Activated B cell treated with CpG ODN at 0.5 μM for 24 hours (primary cell): ENCODE results near the gene RPS6KA2. TPM values are rescaled to one million over a fixed set of nuclear protein-coding genes. Genes with fewer than 3 reads are reported as not detected.

ENCODE experiments used
- ATAC-seq: fragments of 200-7000 bp; cut with Tn5 transposase; one replicate; pipeline ENCODE4 v1.10.0; 2021; ENCODE audit warnings: low read depth, mild to moderate bottlenecking, moderate library complexity
- CTCF ChIA-PET: fragments of 350-600 bp; sonication (Branson Sonifier 250); formaldehyde crosslinking; loops from one replicate; lab custom pipeline; 2021; ENCODE audit warnings: antibody characterized with exemption; lab: Charles Lee
- POLR2A ChIA-PET: fragments of 350-600 bp; sonication (Branson Sonifier 250); formaldehyde crosslinking; loops from one replicate; lab custom pipeline; 2021; ENCODE audit warnings: antibody characterized with exemption; lab: Charles Lee
- DNase-seq: peaks from one replicate; pipeline ENCODE4 v3.0.0; 2022
- H3K27ac Mint-ChIP-seq: one replicate; pipeline ENCODE4 v1.8.0; 2020; ENCODE audit warnings: mixed read lengths
- H3K27me3 Mint-ChIP-seq: one replicate; pipeline ENCODE4 v1.8.0; 2021; ENCODE audit warnings: mixed read lengths
- H3K36me3 Mint-ChIP-seq: one replicate; pipeline ENCODE4 v1.8.0; 2021; ENCODE audit warnings: low read depth, mixed read lengths
- H3K4me1 Mint-ChIP-seq: one replicate; pipeline ENCODE4 v1.8.0; 2021; ENCODE audit warnings: mixed read lengths
- H3K4me3 Mint-ChIP-seq: one replicate; pipeline ENCODE4 v1.8.0; 2020; ENCODE audit warnings: mild to moderate bottlenecking, mixed read lengths
- H3K9me3 Mint-ChIP-seq: one replicate; pipeline ENCODE4 v1.8.0; 2020; ENCODE audit warnings: mixed read lengths
- intact Hi-C: fragments of 100-400 bp; cut with micrococcal nuclease; formaldehyde crosslinking; loops from one replicate; pipeline ENCODE4 v1.15.1; 2024
- total RNA-seq: library from RNA; stranded (reverse); gene quantifications from 2 replicates; pipeline ENCODE4 v1.2.3, GENCODE V29; 2022
- TF ChIP-seq, protein P1 (sequence below): fragments of 200-600 bp; IDR thresholded peaks from one replicate; pipeline ENCODE4 v1.8.0; 2022; ENCODE audit warnings: antibody characterized with exemption, mild to moderate bottlenecking

Gene RPS6KA2
- total RNA-seq, 1 donor from 2014 or later, result 14.4 TPM

DNA sequence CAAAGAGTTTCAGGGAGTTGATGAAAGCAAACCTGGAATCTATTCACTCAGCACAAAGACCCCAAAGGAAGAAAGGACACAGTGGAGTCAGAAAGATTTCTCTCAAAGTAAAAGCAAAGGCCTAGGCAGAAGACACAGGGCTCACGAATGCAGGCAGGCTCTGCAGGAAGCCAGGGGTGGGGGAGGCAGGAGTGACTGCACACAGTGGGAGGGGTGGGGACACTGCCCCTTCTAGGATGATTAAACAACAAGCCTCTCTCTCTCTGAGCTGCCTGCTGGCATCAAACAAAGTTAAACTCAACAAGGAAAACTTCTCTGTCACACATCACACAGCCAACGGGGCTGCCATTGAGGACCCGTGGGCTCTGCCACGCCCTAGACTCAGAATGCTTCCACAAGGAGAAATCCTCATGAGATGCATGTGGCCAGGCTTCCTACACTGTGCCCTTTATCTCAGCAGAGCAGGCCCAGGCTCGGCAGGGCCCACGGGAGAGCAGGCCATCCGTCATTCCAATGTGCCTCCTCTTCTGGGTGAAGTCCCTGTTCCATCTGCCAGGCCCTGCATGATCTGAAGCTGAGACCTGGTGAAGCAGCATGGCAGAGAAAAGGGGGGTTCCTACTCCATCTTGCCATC, 110.7 kb downstream of the RPS6KA2 start:
- H3K27me3 Mint-ChIP-seq, result no peaks in the 10 kb centered on the region
- H3K4me1 Mint-ChIP-seq, result peaks cover 20% of the 10 kb centered on the region
- intact Hi-C loops, result loop anchor here (10.0 kb wide), 1 partner anchor 108 kb away; the partner anchor contains the start of gene RPS6KA2
- ChIA-PET POLR2A (interaction anchor here (0.6 kb wide), 1 partner anchor 27 kb away, joined by 4 read pairs; no protein-coding TSS in a partner anchor), CTCF (interaction anchor here (1.3 kb wide), 1 partner anchor 60 kb away, joined by 4 read pairs; no protein-coding TSS in a partner anchor)
- ATAC-seq (no peak), DNase-seq (no peak)
- H3K4me3 Mint-ChIP-seq, result no peak overlapping the region
- H3K27ac Mint-ChIP-seq, result no peak overlapping the region
- TF ChIP-seq, protein P1, sequence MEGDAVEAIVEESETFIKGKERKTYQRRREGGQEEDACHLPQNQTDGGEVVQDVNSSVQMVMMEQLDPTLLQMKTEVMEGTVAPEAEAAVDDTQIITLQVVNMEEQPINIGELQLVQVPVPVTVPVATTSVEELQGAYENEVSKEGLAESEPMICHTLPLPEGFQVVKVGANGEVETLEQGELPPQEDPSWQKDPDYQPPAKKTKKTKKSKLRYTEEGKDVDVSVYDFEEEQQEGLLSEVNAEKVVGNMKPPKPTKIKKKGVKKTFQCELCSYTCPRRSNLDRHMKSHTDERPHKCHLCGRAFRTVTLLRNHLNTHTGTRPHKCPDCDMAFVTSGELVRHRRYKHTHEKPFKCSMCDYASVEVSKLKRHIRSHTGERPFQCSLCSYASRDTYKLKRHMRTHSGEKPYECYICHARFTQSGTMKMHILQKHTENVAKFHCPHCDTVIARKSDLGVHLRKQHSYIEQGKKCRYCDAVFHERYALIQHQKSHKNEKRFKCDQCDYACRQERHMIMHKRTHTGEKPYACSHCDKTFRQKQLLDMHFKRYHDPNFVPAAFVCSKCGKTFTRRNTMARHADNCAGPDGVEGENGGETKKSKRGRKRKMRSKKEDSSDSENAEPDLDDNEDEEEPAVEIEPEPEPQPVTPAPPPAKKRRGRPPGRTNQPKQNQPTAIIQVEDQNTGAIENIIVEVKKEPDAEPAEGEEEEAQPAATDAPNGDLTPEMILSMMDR, result no peak
- H3K9me3 Mint-ChIP-seq, result no peaks in the 10 kb centered on the region
- H3K36me3 Mint-ChIP-seq, result no peaks in the 10 kb centered on the region

DNA sequence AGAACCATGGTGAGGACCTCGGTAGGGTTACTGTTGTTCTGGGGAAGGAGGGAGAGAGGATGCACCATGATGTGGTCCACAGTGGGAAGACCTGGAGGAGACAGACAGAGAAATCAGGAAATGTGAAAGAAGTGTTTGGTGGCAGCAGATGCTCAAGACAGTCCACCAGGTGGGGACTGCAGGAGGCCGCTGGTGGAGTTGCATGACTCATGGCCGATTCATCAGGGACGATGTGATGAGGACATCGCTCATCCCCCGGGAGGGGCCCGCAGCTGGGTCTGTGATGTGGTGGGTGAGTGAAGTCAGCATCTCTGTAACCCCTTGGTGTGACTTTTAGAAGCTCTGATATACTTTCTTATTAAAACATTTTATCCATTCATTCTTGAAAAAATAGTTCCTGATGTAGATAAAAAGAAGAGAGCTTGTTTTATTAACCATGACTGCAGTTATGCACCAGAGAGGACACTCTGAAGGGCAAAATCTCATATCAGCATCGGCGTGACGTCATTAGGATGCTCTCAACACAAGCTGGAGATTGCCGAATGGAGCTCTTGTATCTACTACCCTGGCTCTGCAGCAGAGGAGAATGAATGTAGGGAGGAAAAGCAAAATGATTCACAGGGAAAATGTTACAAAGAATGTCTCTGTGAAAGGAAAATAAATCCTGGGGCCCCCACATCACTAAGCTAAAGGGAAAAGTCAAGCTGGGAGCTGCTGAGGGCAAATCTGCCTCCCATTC, 111.8 kb downstream of the RPS6KA2 start:
- Mint-ChIP-seq H3K4me3 (no peak overlapping the region), H3K36me3 (peaks cover under 1% of the 10 kb centered on the region), H3K9me3 (no peaks in the 10 kb centered on the region), H3K27me3 (no peaks in the 10 kb centered on the region), H3K4me1 (peaks cover 20% of the 10 kb centered on the region), H3K27ac (no peak overlapping the region)
- ATAC-seq (peak; percentile 78), DNase-seq (peak; percentile 33)
- intact Hi-C loops, result loop anchor here (1.0 to 10.0 kb wide), 2 partner anchors 74 to 110 kb away; partner anchors contain the start of gene RPS6KA2
- ChIA-PET POLR2A (interaction anchor here (0.5 to 1.5 kb wide), 5 partner anchors 26 to 382 kb away, joined by 3 to 4 read pairs (median 4); partner anchors contain the start of genes RAMACL and RPS6KA2), CTCF (interaction anchor here (1.3 kb wide), 1 partner anchor 59 kb away, joined by 4 read pairs; no protein-coding TSS in a partner anchor)
- TF ChIP-seq, protein P1, result no peak

DNA sequence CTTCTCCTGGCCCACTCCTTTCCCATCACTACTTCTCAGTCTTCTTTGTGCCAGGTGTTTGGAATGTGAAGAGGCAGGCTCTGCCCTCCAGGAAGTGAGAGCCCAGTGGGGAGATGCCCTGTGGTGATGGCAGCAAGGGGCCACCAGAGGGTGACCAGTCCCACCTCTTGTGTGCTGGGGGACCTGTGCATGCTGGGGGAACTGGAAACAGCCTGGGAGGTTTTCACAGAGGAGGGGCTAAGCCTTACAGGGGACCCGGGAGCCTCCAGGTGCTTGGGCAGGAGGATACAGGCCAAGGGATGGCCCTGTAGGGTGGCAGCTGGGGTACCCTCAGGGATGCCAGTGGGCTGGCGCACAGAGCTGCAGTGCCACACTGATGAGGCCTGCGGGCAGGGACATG, 112.9 kb downstream of the RPS6KA2 start:
- Mint-ChIP-seq H3K27me3 (no peaks in the 10 kb centered on the region), H3K27ac (no peak overlapping the region), H3K4me3 (no peak overlapping the region), H3K36me3 (peaks cover 4% of the 10 kb centered on the region), H3K9me3 (no peaks in the 10 kb centered on the region), H3K4me1 (peaks cover 20% of the 10 kb centered on the region)
- ATAC-seq, result no peak
- DNase-seq, result no peak
- POLR2A ChIA-PET, result interaction anchor here (1.5 kb wide), 1 partner anchor 75 kb away, joined by 4 read pairs; no protein-coding TSS in a partner anchor
- TF ChIP-seq, protein P1, result no peak
- CTCF ChIA-PET, result no interaction called here
- intact Hi-C loops, result loop anchor here (5.0 to 10.0 kb wide), 2 partner anchors 111 to 237 kb away; partner anchors contain the start of gene RPS6KA2

DNA sequence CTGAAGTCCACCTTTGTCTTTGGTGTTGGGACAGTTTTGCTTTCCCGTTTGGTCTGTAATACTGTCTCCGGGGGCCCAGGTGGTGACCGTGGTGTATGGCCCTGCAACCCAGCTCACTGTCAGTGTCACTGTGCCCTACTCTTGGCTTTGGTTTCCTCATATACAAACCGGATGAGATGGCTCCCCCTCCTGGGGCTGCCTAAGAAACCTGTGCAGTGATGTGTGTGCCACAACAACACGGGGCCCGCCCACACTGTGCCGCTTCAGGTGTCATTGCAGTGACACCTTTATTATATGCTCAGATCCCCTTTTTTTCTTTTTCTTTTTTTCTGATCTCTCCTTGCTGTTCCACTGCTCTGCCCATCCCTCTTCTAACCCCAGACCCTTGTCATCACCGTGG, 114.5 kb downstream of the RPS6KA2 start:
- H3K27ac Mint-ChIP-seq, result peak overlapping the region; percentile 66
- H3K36me3 Mint-ChIP-seq, result peaks cover 5% of the 10 kb centered on the region
- no peak overlapping the region for H3K4me3 Mint-ChIP-seq
- no peaks in the 10 kb centered on the region for H3K9me3 Mint-ChIP-seq
- peaks cover 20% of the 10 kb centered on the region for H3K4me1 Mint-ChIP-seq
- DNase-seq (no peak), ATAC-seq (peak; percentile 95)
- CTCF ChIA-PET, result interaction anchor here (0.6 to 1.3 kb wide), 4 partner anchors 11 to 199 kb away, joined by 3 to 4 read pairs (median 3); no protein-coding TSS in a partner anchor
- POLR2A ChIA-PET, result interaction anchor here (1.5 kb wide), 1 partner anchor 170 kb away, joined by 3 read pairs; no protein-coding TSS in a partner anchor
- no peaks in the 10 kb centered on the region for H3K27me3 Mint-ChIP-seq
- intact Hi-C loops, result loop anchor here (1.0 to 10.0 kb wide), 6 partner anchors 24 to 238 kb away; partner anchors contain the start of gene RPS6KA2
- TF ChIP-seq, protein P1, result no peak
